CMK (cell line): ENCODE data around the gene HIGD1A.
A peak's percentile ranks its signal among the peaks of the same experiment; 100 is the strongest.

ENCODE experiments used
- DNase-seq: peaks from one replicate; pipeline ENCODE4 v3.0.0-alpha.2; 2010; ENCODE audit warnings: low read depth

Gene HIGD1A

DNA sequence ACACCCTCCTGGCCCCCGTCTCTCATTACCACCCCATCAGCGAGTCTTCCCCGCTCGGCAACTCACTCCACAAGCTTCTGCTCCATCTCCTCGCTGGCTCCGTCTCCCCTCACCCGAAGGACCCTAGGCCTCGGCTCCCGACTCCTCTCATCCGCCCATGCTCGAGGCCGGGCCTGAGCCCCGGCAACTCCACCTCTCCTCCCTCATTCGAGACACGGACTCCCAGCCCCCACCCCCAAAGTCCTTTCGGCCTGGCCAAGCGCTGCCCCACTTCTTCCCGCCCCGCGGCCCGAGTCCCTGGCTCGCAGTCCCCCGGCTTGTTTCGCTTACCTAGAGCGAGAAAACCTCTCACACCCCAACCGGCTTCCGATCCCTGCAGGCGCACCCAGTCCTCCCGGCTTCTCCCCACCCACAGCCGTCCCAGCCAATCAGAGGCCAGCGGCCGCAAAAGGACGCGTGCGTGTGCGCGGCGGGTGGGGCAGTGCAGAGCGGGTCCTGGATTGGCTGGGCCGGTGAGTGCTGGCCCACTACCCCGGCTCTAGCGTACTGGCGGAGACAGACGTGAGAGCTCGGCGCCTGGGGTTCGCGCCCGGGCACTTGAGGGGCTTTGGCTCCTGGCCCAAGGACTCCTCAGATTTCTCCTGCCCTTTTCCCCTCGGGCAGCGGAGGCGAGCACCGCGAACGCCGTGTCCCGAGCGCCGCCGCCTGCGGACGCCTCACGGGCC lies at the start of gene HIGD1A:
HIGD1A (minus strand) TSS at position 385 of the 725 bp plus-strand sequence. CDS start 10,237 bp downstream, outside the sequence.
- DNase-seq: peak; percentile 87

DNA sequence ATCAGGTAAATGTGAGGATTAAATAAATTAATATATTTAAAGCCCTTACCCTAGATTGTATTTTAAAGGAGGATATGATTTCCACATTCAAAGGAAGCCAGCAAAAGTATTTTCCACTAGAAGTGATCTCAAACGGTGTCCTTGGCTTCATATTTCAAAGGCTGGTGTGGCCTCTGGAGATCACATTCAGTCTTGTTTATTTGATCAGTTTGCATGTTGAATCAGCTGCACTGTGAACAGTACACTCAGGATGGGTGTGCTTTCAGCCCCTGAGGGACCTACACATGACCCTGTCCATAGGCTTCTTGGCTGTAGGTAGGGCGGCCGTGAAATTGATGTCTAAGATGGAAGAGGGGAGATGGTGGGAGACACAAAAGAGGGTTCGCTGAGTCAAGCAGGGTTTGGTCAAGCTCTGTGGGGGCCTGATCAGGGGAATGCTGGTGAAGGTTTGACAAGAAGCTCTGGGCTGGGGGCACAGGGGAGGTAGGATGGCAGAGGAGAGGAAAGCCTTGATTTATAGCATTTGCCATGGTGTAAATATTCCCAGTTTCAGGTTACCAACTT lies 49.5 kb upstream of the HIGD1A start:
- no peak for DNase-seq

DNA sequence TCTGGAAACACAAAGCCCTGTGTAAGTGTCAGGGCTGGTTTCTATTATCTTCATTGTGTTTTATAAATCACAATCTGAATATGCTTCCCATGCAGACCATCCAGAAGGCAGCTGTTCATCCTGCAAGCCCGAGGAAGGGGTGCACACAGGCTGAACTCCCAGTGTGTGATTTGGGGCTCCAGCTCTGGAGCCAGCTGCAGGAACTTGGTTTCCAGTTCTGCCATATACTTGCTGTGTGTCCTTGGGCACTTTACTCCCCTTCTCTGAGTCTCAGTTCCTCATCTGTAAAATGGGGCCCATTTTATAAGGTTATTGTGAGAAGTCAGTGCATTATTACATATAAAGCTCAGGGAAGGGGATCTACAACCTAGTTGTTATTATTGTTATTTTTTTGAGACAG lies 48.8 kb upstream of the HIGD1A start:
- DNase-seq: no peak

DNA sequence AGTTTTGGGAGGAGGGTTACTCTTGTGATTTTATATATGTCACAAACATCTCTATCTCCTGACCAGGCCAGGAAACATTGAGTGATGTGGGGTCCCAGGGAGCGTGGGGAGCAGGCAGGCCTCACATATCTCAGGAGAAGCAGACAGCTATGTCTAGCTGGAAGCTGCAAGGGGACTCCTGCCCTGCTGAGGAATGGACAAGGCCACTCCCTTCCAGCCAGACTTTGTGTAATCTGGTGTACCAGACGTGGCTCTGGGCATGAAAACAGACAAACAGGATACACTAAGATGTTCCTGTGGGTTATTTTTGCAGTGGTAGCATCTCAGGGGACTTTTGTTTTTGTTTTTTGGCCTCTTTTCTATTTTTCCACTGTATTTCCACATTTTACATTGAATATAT lies 48.2 kb upstream of the HIGD1A start:
- peak; percentile 59 for DNase-seq

DNA sequence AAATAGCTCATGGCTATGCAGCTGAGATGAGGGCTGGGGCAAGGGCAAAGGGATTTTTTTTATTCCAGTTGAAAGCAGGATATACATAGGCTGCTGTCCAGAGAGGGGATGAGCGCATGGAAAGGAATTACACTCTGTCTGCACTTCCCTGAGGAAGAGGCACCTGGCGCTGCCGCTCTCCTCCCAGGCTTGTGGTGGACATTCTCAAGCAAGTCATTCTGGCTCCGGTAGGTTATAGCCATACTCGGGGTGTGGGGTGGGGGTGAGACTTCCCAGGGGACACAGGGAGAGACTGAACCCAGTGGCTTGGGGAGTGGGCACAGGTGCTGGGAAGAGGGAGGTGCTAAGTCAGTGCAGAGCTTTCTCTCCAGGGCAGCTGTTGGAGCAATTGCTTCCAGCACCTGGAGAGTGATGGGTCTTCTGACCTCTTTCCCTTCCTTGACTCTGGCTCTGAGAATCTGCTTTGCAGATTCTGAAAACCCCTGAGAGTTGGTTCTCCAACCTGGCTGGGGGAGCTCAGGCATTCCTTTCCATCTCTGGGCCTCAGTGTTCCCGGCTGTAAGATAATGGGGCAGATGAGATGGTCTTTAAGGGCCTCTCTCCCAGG lies 47.0 kb upstream of the HIGD1A start:
- DNase-seq: no peak

DNA sequence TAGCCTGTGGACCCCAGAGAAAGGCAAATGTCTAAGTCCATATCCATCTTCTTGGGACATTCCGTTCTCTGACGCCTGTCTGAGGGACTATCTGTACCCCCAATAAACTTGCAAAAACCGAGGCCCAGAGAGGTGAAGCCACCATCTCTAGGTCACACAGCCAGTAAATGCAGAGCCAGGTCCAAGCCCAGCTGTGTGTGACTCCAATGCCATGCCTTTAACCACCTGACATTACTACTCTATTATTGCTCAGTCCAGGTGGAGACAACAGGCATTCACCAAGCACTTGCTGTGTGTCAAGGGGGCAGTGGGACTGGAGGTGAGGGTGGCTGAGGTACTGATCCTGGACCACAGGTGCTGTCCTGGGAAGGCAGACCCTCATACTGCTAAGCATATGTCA lies 46.0 kb upstream of the HIGD1A start:
- DNase-seq: no peak

DNA sequence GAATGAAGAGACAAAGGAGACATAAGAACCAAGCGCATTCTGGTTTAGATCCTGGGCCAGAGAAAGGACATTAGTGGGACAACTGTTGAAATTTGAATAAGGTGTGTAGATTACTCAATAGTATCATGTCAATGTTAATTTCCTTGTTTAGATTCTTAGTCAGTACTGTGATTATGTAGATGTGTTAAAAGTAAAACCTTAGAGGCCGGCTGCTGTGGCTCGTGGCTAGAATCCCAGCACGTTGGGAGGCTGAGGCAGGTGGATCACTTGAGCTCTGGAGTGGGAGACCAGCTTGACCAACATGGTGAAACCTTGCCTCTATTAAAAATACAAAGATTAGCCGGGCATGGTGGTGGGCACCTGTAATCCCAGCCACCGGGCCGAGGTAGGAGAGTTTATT lies 44.7 kb upstream of the HIGD1A start:
- no peak for DNase-seq

DNA sequence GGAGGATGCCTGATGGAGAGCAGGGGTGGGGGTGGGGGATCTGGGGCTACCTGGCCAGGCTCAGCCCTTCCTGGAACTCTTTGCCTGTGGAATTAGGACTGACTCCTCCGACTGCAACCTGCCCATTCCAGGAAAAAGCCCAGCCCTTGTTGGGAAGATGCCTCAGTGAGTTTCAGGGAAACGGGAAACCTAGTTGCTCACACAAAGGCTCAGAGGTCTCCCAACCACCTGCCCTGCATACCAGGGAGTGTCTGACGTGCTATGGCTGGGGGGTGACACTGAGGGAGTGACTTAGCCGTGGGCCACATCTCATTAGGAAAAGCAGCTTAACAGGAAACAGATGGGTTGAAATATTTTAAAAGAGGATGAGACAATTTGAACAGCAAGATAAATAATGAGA lies 43.4 kb upstream of the HIGD1A start:
- no peak for DNase-seq

DNA sequence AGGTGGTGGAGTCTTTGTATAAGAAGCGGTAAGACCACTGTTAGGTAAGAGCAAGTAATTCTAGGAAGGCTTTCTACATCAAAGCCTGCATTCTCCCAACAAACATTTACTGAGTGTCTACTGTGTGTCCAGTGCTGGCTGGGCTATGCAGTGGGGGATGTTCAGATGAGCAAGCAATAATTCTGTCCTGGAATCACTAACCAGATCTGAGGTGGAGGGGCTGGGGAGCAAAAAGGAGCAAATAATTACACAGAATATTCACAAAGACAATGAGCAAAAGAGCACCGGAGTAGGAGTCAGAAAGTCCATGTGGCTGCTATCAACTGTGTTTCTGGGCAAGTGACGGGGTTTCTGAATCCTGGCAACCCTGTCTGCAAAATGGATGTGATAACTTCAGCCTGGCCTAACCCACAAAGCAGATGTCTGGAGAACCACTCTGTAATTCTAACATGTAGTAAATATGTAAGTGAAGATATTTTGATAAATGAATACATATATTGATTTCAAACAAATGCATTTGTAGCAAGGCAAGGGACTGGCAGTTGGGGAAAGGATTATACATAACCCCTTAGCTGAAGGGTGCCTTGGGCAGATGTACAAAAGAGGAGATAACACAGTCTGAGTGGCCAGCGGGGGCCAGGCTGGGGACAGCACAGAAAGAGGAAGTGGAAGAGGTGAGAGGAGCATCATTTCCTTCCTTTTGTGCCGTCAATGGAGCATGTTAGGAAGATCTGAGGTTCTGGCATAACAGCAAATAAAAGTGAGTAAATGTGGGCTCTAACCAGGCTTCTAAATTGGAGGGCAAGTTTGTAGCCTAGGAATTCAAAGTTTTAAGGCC lies 42.6 kb upstream of the HIGD1A start:
- peak; percentile 43 for DNase-seq

DNA sequence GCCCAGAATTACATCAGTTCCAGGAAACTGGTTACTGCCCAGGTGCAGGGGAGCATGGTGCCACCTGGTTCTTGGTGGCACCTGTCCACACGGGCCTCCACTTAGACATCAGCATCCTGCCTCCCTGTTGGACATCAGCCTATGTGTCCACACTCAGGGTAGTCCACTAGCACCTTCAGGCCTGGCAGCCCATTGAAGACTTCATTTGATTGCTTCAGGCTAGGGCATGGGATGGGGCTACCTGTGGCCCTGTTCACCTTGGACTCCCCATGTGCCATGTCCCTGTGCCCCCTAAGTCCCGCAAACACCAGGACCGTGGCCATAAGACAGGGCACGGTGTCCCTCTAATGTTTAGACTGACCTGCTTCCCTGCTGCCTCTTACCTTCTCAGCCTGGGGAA lies 40.5 kb upstream of the HIGD1A start:
- DNase-seq: no peak

DNA sequence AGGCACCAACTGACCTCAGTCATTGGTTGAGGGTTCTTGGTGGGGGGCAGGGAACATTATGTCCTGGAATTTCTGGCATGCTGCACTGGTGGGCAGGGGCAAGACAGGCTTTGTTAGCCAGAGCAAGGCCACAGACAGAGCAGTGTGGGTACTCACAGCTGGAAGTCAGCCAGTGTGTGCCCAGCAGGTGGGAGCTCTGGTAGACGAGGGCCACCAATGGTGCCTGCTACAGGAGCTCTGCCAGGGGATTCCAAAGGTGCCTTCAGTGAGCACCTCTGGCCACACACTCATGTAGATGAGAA lies 40.1 kb upstream of the HIGD1A start:
- DNase-seq: no peak

DNA sequence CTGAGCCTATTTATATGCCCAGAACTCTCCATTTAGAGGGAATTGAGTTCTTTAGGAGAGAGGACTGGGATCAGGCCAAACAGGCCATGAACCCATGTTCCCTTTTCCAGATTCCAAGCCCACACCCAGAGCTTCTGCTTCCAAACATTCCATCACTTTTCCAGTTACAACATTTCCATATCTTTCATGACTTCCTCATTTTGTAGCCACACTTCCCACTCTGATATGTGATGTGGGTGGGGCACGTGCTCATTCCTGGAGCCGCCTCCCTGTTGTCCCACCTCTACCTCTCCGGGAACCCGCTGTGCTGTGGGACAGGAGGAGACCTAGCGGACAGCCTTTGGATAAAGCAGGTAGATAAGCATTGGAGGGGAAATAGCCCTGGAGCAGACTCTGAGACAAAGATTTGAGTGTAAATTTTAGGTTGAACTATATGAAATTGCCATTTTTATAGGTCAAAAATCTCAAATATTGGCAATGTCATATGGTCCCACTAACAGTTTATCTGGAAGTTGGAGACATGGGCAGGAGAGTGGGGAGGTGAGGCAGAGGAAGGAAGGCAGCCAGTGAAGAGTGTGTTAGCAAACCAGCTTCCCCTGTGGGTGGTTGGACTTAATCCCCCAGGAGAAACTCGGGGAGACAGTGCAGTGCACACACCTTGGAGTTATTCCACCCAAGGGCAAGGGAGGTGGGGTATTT lies 39.6 kb upstream of the HIGD1A start:
- no peak for DNase-seq

DNA sequence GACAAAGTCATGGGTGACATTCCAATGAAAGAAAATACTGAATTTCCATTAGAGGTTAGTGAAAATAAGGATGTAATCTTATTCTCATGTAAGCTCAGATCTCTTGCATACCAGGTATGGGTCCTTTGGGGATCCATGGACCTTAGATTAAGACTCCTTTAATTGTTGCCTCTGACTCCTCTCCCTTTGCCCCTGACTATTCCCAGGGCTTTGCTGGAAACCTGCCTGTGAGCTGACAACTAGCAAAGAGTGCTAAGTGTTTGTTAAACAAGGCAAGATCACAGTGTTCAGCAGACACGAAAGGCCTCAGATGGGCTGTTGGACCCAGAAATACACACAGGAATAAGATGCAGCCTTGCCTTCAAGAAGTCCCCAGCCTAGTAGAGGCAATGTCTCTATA lies 37.0 kb upstream of the HIGD1A start:
- no peak for DNase-seq

DNA sequence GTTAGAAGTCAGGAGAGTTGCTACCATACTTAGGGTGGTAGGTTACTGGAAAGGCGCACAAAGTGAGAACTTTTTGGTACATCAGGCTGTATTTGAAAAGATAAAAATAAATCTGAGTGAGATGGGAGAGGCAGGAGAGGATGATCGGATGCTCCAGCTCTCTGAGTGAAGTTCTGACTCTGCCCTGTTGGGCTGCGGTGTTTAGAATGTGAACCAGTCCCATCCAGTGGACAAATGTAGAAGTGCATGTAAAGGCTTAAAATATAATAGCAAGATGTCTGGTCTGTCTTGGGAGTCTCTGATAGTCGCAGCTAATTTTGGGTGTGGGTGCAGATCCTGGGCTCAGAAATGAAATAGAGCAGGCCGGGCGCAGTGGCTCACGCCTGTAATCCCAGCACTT lies 35.3 kb upstream of the HIGD1A start:
- no peak for DNase-seq

DNA sequence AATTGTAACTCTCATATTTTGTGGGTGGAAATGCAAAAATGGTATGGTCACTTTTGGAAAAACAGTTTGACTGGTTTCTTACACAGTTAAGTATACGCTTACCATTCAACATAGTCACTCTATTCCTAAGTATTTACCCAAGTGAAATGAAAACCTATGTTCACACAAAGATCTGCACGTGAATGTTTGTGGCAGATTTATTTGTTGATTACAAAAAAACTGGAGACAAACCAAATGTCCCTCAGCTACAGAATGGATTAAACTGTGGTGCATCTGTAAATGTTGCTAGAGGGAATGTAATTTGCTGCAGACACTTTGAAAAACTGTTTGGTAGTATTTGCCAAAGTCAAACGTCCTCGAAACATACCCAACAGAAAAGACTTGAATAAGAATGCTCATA lies 34.3 kb upstream of the HIGD1A start:
- no peak for DNase-seq

DNA sequence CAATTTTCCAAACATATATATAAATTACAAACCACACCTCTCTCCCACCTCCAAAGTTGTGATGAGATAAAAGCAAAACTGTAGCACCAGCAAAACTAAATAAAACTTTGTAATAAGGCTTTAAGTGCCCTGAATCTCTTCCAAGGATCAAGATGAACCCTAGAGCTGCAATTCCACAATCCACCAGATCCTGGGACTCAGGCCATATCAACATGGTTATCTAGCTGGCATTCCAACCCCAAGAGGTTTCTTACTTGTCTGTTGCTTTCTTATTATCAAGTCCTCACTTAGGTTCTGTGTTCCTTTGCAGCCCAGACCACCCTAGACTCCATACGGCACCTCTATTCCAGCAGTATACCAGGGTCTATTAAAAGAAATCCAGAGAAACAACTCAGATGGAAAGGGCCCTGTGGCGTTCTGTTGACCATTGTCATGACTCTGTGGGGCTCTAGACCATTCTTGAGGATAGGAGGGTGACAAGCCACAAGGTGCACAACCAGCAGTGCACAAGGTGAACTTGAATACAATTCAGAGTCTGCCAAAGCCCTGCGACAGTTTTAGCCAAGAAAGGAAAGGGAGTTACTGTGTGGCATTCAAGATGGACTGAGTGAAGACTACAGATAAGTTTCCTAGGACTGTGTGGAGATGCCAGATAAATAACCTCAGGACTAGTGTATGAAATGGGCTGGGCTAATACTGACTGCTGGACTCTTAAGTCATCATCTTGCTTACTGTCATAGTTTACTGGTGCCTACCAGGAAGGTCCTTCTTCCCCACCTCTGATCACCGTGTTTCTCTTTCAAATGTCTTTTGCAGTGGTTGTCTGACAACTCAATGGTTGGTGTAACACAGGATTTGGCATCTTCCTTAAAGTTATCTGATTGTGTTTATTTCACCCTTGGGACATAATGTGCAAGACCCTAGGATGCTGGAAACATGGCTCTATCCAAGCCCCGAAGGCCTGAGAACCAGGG lies 32.1 kb upstream of the HIGD1A start:
- DNase-seq: peak; percentile 81

DNA sequence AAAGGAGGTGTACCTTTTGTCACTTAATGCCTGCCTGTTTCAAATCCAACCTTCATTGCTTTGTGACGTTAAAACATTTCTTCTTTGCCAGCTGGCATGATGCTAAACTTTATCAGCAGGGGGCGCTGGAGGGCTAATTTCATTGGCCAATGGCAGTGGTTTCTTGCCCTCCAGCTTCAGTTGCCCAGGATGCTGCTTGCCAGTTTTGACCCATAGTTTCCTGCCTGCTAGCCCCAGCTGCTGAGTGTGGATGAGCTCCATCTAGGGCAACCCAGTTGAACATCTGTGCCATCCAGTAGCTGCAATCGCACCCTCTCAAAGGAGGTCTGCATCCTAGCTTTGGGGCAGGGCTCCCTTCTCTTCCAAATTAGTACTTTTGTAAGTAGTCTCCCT lies 27.0 kb upstream of the HIGD1A start:
- DNase-seq: peak; percentile 54

DNA sequence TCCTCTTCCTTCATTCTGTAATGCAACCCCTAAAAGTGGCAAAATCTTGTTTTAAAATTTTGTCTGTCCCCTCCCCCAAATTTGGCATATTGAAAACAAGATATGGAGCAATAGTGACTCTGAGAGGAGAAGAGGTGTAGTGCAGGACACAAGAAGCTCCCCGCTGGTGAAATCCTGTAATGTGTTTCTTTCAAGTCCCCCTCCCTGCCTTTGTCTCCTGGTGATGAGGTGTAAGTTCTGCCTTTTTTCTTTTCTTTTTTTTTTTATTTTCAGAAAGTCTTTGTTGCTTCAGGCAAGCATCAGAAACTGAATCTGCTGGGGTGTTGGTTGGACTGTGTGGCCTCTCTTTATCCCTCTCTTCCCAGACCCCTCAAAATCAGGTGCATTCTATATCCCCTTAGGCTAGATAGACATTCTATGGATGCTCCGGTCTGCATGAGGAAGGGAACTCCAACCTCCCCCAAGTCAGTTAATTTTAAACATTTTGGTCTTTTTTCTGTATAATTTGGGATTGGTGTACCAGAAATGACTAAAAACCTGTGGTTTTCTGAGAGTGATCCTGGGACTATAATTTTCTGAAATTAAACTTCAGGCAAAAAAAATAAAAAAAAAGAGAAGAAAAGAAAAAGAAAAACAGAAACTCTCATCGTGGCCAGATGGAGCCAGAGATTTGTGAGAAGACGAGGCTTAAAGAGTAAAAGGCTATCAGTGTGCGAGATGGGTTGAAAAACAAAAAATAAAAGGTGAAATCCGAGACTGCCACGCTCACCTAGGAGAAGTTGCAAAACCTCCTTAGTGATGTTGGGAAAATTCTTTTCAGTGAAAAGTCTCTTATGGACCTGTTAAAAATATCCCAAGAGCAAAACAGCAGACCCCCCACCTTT lies 26.4 kb upstream of the HIGD1A start:
- DNase-seq: peak; percentile 70

DNA sequence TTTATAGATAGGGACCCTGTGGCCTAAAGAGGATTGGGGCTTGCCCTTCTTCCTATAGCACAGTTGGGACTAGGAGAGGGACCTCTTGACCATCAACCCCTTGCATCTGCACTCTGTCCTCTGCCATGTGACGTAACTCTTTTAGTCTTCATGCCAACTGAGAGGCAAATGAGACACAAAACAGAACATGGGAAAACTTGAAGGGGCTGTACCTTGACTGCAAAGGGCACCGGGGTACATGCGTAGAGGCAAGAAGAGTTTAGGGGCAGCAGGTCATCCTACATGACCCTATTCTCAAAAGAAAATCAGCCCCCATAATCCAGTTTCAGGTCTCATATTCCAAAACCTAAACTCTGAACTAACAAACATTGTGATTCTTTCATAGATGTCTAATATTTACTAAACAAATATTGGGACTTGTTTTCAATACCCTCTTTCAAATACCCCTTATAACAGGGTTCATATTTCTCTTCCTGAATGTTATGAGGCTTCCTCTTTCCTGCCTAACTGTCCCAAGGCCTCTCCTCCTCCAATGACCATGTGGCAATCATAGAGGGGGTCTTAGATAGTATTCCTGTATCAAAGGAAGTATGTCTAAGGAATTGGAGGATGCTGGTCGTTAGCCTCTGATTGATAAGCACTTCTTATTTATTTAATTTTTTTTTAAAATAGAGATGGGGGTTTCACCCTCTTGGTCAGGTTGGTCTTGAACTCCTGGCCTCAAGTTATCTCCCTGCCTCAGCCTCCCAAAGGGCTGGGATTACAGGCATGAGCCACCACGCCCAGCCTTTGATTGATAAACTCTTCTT lies 25.5 kb upstream of the HIGD1A start:
- DNase-seq: no peak
